H1 (cell line): ENCODE data around the gene SLC24A3. TPM values are rescaled to one million over a fixed set of nuclear protein-coding genes. Genes with fewer than 3 reads are reported as not detected.

Experiments
- CTCF ChIA-PET: fragments of 300-600 bp; sonication (Branson Sonifier 250); formaldehyde crosslinking; loops from one replicate; lab custom pipeline; 2021; ENCODE audit not compliant: partially characterized antibody; lab: Charles Lee
- POLR2A ChIA-PET: fragments of 300-600 bp; sonication (Branson Sonifier 250); formaldehyde crosslinking; loops from one replicate; lab custom pipeline; 2021; ENCODE audit warnings: inconsistent platforms; ENCODE audit not compliant: partially characterized antibody; lab: Charles Lee
- DNase-seq, 2 experiments: peaks; one replicate each; pipeline versions ENCODE4 v3.0.0 to v3.0.0-alpha.2; 2010 to 2022; ENCODE audit warnings: low spot score in 2 of 2, low read depth in 1 of 2, mixed read lengths in 1 of 2
- FAIRE-seq: peaks from 2 replicates; lab custom pipeline; 2011; peaks lifted over from hg19 to GRCh38; lab: Jason Lieb, UNC
- H2AFZ ChIP-seq: 2 replicates; pipeline ENCODE4 v1.8.1; 2012; ENCODE audit warnings: low read length, inconsistent platforms
- H2AK5ac ChIP-seq: 2 replicates; pipeline ENCODE4 v1.6.1; 2013; ENCODE audit warnings: low read depth, low read length
- H2BK120ac ChIP-seq: replicated peaks from 2 replicates; pipeline ENCODE3; 2013; ENCODE audit warnings: low read depth, low read length, inconsistent platforms
- H2BK12ac ChIP-seq: 2 replicates; pipeline ENCODE4 v1.6.1; 2013; ENCODE audit warnings: low read depth, low read length
- H2BK15ac ChIP-seq: 2 replicates; pipeline ENCODE4 v1.6.1; 2013; ENCODE audit warnings: low read length
- H2BK20ac ChIP-seq: 2 replicates; pipeline ENCODE4 v1.6.1; 2013; ENCODE audit warnings: low read length
- H2BK5ac ChIP-seq: 2 replicates; pipeline ENCODE4 v1.6.1; 2013; ENCODE audit warnings: low read depth, low read length
- H3K14ac ChIP-seq: 2 replicates; pipeline ENCODE4 v1.6.1; 2013; ENCODE audit warnings: inconsistent platforms; ENCODE audit not compliant: insufficient read length
- H3K18ac ChIP-seq: 2 replicates; pipeline ENCODE4 v1.6.1; 2013; ENCODE audit warnings: low read length; ENCODE audit errors: extremely low read depth
- H3K23ac ChIP-seq: 2 replicates; pipeline ENCODE4 v1.6.1; 2013; ENCODE audit warnings: inconsistent platforms; ENCODE audit not compliant: insufficient read length
- H3K23me2 ChIP-seq: 2 replicates; pipeline ENCODE4 v1.6.1; 2013; ENCODE audit warnings: low read depth, low read length
- H3K27ac ChIP-seq: 2 replicates; pipeline ENCODE4 v1.6.1; 2011; ENCODE audit warnings: low read depth, low read length, inconsistent platforms
- H3K27me3 ChIP-seq, 4 experiments: replicated peaks in 1 of 4; 1 replicate in 1 of 4; 2 replicates in 3 of 4; pipeline versions ENCODE4 v1.6.1 to v1.8.1; 2011 to 2013; ENCODE audit warnings: low read length in 3 of 4, mild to moderate bottlenecking in 3 of 4, inconsistent platforms in 2 of 4, mixed read lengths in 2 of 4, moderate library complexity in 1 of 4; ENCODE audit not compliant: control insufficient read depth in 3 of 4, insufficient read depth in 3 of 4; ENCODE audit errors: extremely low read depth in 1 of 4
- H3K36me3 ChIP-seq, 4 experiments: 2 replicates each; pipeline versions ENCODE4 v1.6.1 to v1.8.1; 2011 to 2013; ENCODE audit warnings: mild to moderate bottlenecking in 4 of 4, low read length in 3 of 4, moderate library complexity in 2 of 4, control low read depth in 1 of 4, inconsistent platforms in 1 of 4; ENCODE audit not compliant: insufficient read depth in 4 of 4, control insufficient read depth in 2 of 4
- H3K4ac ChIP-seq: replicated peaks from 2 replicates; pipeline ENCODE3; 2013; ENCODE audit warnings: low read length, low read depth, mixed read lengths, inconsistent platforms; ENCODE audit not compliant: insufficient read length
- H3K4me1 ChIP-seq, 4 experiments: replicated peaks in 1 of 4; 1 replicate in 1 of 4; 2 replicates in 3 of 4; pipeline versions ENCODE4 v1.6.1 to v1.8.1; 2011 to 2013; ENCODE audit warnings: low read length in 3 of 4, inconsistent platforms in 2 of 4, mixed read lengths in 1 of 4; ENCODE audit not compliant: insufficient read depth in 4 of 4, control insufficient read depth in 3 of 4
- H3K4me2 ChIP-seq, 2 experiments: 2 replicates each; pipeline versions ENCODE4 v1.6.1 to v1.8.1; 2011 to 2013; ENCODE audit warnings: low read depth in 2 of 2, low read length in 2 of 2, control low read depth in 1 of 2, inconsistent platforms in 1 of 2, mild to moderate bottlenecking in 1 of 2; ENCODE audit not compliant: insufficient read depth in 1 of 2
- H3K4me3 ChIP-seq, 4 experiments: fragments of 200-600, 300-600 bp in 1 of 4; sonication (generic), shearing (Covaris generic), sonication (Bioruptor Twin) in 1 of 4; 2 replicates each; pipeline versions ENCODE4 v1.5.1 to v1.8.1; 2011 to 2016; ENCODE audit warnings: low read length in 4 of 4, low read depth in 3 of 4, control low read depth in 2 of 4, inconsistent platforms in 2 of 4, mild to moderate bottlenecking in 2 of 4, mixed read lengths in 1 of 4, moderate library complexity in 1 of 4; ENCODE audit not compliant: insufficient read depth in 2 of 4; ENCODE audit errors: extremely low read depth in 1 of 4
- H3K56ac ChIP-seq: replicated peaks from 2 replicates; pipeline ENCODE3; 2013; ENCODE audit warnings: low read depth, mild to moderate bottlenecking, mixed read lengths, low read length, inconsistent platforms; ENCODE audit not compliant: insufficient read length
- H3K79me1 ChIP-seq: 2 replicates; pipeline ENCODE4 v1.6.1; 2013; ENCODE audit warnings: low read depth, low read length, control low read depth
- H3K79me2 ChIP-seq, 2 experiments: 2 replicates each; pipeline versions ENCODE4 v1.6.1 to v1.8.1; 2012 to 2013; ENCODE audit warnings: low read length in 2 of 2, mild to moderate bottlenecking in 2 of 2, inconsistent platforms in 1 of 2; ENCODE audit not compliant: insufficient read depth in 2 of 2, control insufficient read depth in 1 of 2
- H3K9ac ChIP-seq, 4 experiments: replicated peaks in 1 of 4; 1 replicate in 1 of 4; 2 replicates in 3 of 4; pipeline versions ENCODE4 v1.6.1 to v1.8.1; 2011 to 2013; ENCODE audit warnings: low read depth in 3 of 4, low read length in 3 of 4, control low read depth in 2 of 4, mild to moderate bottlenecking in 2 of 4, moderate library complexity in 2 of 4, inconsistent platforms in 1 of 4; ENCODE audit errors: extremely low read depth in 1 of 4
- H3K9me3 ChIP-seq, 2 experiments: 2 replicates each; pipeline versions ENCODE4 v1.6.1 to v1.8.1; 2012 to 2013; ENCODE audit warnings: mild to moderate bottlenecking in 2 of 2, moderate library complexity in 2 of 2, control low read depth in 1 of 2, inconsistent platforms in 1 of 2, low read depth in 1 of 2, low read length in 1 of 2, mixed read lengths in 1 of 2; ENCODE audit not compliant: insufficient read depth in 2 of 2
- H4K20me1 ChIP-seq, 2 experiments: replicated peaks in 1 of 2; 2 replicates each; pipeline versions ENCODE3 to v1.8.1; 2011 to 2013; ENCODE audit warnings: inconsistent platforms in 2 of 2, low read length in 2 of 2, mild to moderate bottlenecking in 1 of 2; ENCODE audit not compliant: insufficient read depth in 2 of 2, control insufficient read depth in 1 of 2
- H4K5ac ChIP-seq: 2 replicates; pipeline ENCODE4 v1.6.1; 2013; ENCODE audit warnings: low read length, low read depth, mixed read lengths, inconsistent platforms; ENCODE audit not compliant: insufficient read length
- H4K8ac ChIP-seq: 2 replicates; pipeline ENCODE4 v1.8.0; 2013; ENCODE audit warnings: mild to moderate bottlenecking, moderate library complexity, low read length, inconsistent platforms; ENCODE audit not compliant: insufficient read depth; ENCODE audit errors: extremely low read depth
- H4K91ac ChIP-seq: replicated peaks from 2 replicates; pipeline ENCODE3; 2013; ENCODE audit warnings: low read length, mixed read lengths, inconsistent platforms; ENCODE audit not compliant: insufficient read length
- TBP ChIP-seq: IDR thresholded peaks from 2 replicates; pipeline ENCODE4 v1.6.1; 2011; ENCODE audit warnings: low read depth, low read length, improper control_type of control experiment
- WGBS, 2 experiments: shearing (Covaris generic) in 1 of 2; methylation state at CpG; one replicate each; pipeline versions ENCODE4 v1.1.6 to v1.1.7; 2013 to 2015; ENCODE audit warnings: low lambda C conversion rate in 2 of 2, mixed read lengths in 2 of 2, inconsistent platforms in 1 of 2, low coverage in 1 of 2, missing lambda C conversion rate in 1 of 2; ENCODE audit not compliant: insufficient replicate concordance in 2 of 2, insufficient coverage in 1 of 2, insufficient read length in 1 of 2; ENCODE audit errors: extremely low coverage in 1 of 2, missing lambda C conversion rate in 1 of 2; 5-methylcytosine and 5-hydroxymethylcytosine counted together
- polyA plus RNA-seq, 7 experiments: library from polyadenylated mRNA; depleted of rRNA in 3 of 7; stranded (reverse) in 5 of 7; unstranded in 2 of 7; fragments of >200 nt in 5 of 7; fragments of 200-250 nt in 2 of 7; gene quantifications; 1 replicate in 5 of 7; 2 replicates in 1 of 7; 4 replicates in 1 of 7; pipeline versions ENCODE4 v1.2.1 to v1.2.3, GENCODE V29; 2011 to 2013; ENCODE audit warnings: missing spikeins in 2 of 7, mixed read lengths in 2 of 7
- total RNA-seq: library from RNA; stranded (reverse); fragmentation: NEBNext Ultra II Directional; extraction: Animal tissue kit (Norgen Biotek cat#: 25700); gene quantifications from 2 replicates; pipeline ENCODE4 v1.2.1, GENCODE V29; 2021

The SLC24A3 gene
- total and polyA plus RNA-seq, 2 of the 8 experiments (the other 6 are each of a cell fraction or from before 2014, with no cell fraction given): 4.5 to 6.3 TPM

- Histone ChIP-seq H2AFZ (no peak overlapping the region), H4K91ac (no peak overlapping the region), H3K18ac (no peak overlapping the region), H3K9me3 (peaks cover 5% of the 10 kb centered on the region in 2 experiments; a peak in 2 of 4 replicates), H3K79me1 (no peaks in the 10 kb centered on the region), H4K8ac (no peak overlapping the region; the same call in 1 of the 2 replicates), H3K36me3 (peaks cover 0 to 3% (median 0%) of the 10 kb centered on the region in 4 experiments; a peak in 1 of 8 replicates), H3K4me3 (no peak overlapping the region), H3K23ac (no peak overlapping the region), H2BK12ac (no peak overlapping the region), H2BK5ac (no peak overlapping the region), H3K4ac (no peak overlapping the region), H3K4me2 (no peak overlapping the region), H3K14ac (no peak overlapping the region), H3K79me2 (no peaks in the 10 kb centered on the region), H3K4me1 (peaks cover 0 to 2% (median 1%) of the 10 kb centered on the region in 4 experiments; a peak in 3 of 7 replicates), H4K20me1 (no peaks in the 10 kb centered on the region), H3K23me2 (no peaks in the 10 kb centered on the region), H4K5ac (no peak overlapping the region), H2BK15ac (no peak overlapping the region), H3K56ac (no peak overlapping the region), H2BK20ac (no peak overlapping the region), H3K27ac (no peak overlapping the region), H2AK5ac (no peak overlapping the region), H2BK120ac (no peak overlapping the region), H3K27me3 (no peaks in the 10 kb centered on the region), H3K9ac (no peak overlapping the region)
- no peak for TF ChIP-seq TBP
- WGBS, 2 experiments: 93% methylated on average over 4 of the region's 4 CpGs; no CpG with 5 or more reads in 1 of the 2 experiments
- DNase-seq: no peak
- ChIA-PET POLR2A (no interaction called here), CTCF (no interaction called here)
- no peak for FAIRE-seq
Observed at GRCh38 chr20:19539191-19539590, 326.7 kb downstream of the SLC24A3 start.
